SK-N-SH (cell line): ENCODE measurements around the gene SZRD1. TPM values are rescaled to one million over a fixed set of nuclear protein-coding genes. Genes with fewer than 3 reads are reported as not detected.

ENCODE experiments used
- CTCF ChIA-PET: fragments of 300-600, 350-600 bp; formaldehyde crosslinking; extraction: SDS; loops from one replicate; lab custom pipeline; 2021; lab: Yijun Ruan, JAX
- POLR2A ChIA-PET: fragments of 350-600 bp; sonication (Branson Sonifier 250); formaldehyde crosslinking; extraction: SDS; loops from one replicate; lab custom pipeline; 2020; ENCODE audit warnings: antibody characterized with exemption, inconsistent platforms; lab: Yijun Ruan, JAX
- DNase-seq: peaks from one replicate; pipeline ENCODE4 v3.0.0; 2012
- H2AFZ ChIP-seq: fragments of 200-600 bp; sonication (generic); 2 replicates; pipeline ENCODE4 v1.8.1; 2016; ENCODE audit warnings: antibody characterized with exemption, mild to moderate bottlenecking, low read depth
- H3F3A ChIP-seq: fragments of 200-600 bp; sonication (generic); replicated peaks from 2 replicates; pipeline ENCODE3; 2016; ENCODE audit warnings: antibody characterized with exemption, mild to moderate bottlenecking; ENCODE audit not compliant: insufficient read depth
- H3K27ac ChIP-seq, 2 experiments: fragments of 200-500 bp in 1 of 2; fragments of 200-600 bp in 1 of 2; sonication (Bioruptor generic) in 1 of 2; sonication (generic), shearing (Covaris generic) in 1 of 2; 2 replicates each; pipeline versions ENCODE4 v1.5.1 to v1.6.1; 2014 to 2016; ENCODE audit warnings: low read depth in 2 of 2, inconsistent platforms in 1 of 2, low read length in 1 of 2, mild to moderate bottlenecking in 1 of 2, mixed read lengths in 1 of 2
- H3K27me3 ChIP-seq: fragments of 200-600 bp; sonication (generic), shearing (Covaris generic); 2 replicates; pipeline ENCODE4 v1.6.1; 2016; ENCODE audit warnings: mixed run types; ENCODE audit not compliant: insufficient read depth
- H3K36me3 ChIP-seq, 2 experiments: fragments of 200-500 bp in 1 of 2; fragments of 200-600 bp in 1 of 2; sonication (Bioruptor generic) in 1 of 2; sonication (generic) in 1 of 2; replicated peaks in 1 of 2; 2 replicates each; pipeline versions ENCODE3 to v1.5.1; 2014 to 2016; ENCODE audit warnings: low read length in 1 of 2, mild to moderate bottlenecking in 1 of 2; ENCODE audit not compliant: insufficient read depth in 2 of 2, control insufficient read depth in 1 of 2
- H3K4me1 ChIP-seq, 2 experiments: fragments of 200-500 bp in 1 of 2; fragments of 200-600 bp in 1 of 2; sonication (Bioruptor generic) in 1 of 2; sonication (generic), shearing (Covaris generic) in 1 of 2; 2 replicates each; pipeline versions ENCODE4 v1.5.1 to v1.6.1; 2014 to 2016; ENCODE audit warnings: low read depth in 1 of 2, low read length in 1 of 2, mixed run types in 1 of 2; ENCODE audit not compliant: insufficient read depth in 2 of 2, control insufficient read depth in 1 of 2
- H3K4me2 ChIP-seq: fragments of 200-600 bp; sonication (generic), shearing (Covaris generic); 2 replicates; pipeline ENCODE4 v1.6.1; 2017; ENCODE audit warnings: mixed run types
- H3K4me3 ChIP-seq, 2 experiments: fragments of 200-500 bp in 1 of 2; fragments of 200-600 bp in 1 of 2; sonication (Bioruptor generic) in 1 of 2; sonication (generic), shearing (Covaris generic) in 1 of 2; 2 replicates each; pipeline versions ENCODE4 v1.5.1 to v1.8.1; 2014 to 2016; ENCODE audit warnings: low read depth in 2 of 2, inconsistent platforms in 1 of 2, low read length in 1 of 2, mild to moderate bottlenecking in 1 of 2, mixed read lengths in 1 of 2, moderate library complexity in 1 of 2
- H3K79me2 ChIP-seq: fragments of 200-600 bp; sonication (generic); 2 replicates; pipeline ENCODE4 v1.8.1; 2017; ENCODE audit warnings: mild to moderate bottlenecking; ENCODE audit not compliant: insufficient read depth
- H3K9ac ChIP-seq: fragments of 200-600 bp; sonication (generic); 2 replicates; pipeline ENCODE4 v1.6.1; 2017; ENCODE audit warnings: mixed run types
- H3K9me2 ChIP-seq: fragments of 200-600 bp; sonication (generic); 2 replicates; pipeline ENCODE4 v1.6.1; 2017; ENCODE audit warnings: mixed run types
- H3K9me3 ChIP-seq: fragments of 200-600 bp; sonication (generic); 2 replicates; pipeline ENCODE4 v1.6.1; 2017; ENCODE audit warnings: mixed run types, mild to moderate bottlenecking, moderate library complexity
- H4K20me1 ChIP-seq: fragments of 200-600 bp; sonication (generic); 2 replicates; pipeline ENCODE4 v1.6.1; 2017; ENCODE audit warnings: mild to moderate bottlenecking, mixed run types; ENCODE audit not compliant: insufficient read depth
- CHD2 ChIP-seq: fragments of 150-350 bp; IDR thresholded peaks from 2 replicates; pipeline ENCODE4 v1.6.1; 2018; ENCODE audit warnings: low read length; ENCODE audit not compliant: partially characterized antibody
- CTCF ChIP-seq: fragments of 200-600 bp; sonication (generic); IDR thresholded peaks from 2 replicates; pipeline ENCODE4 v1.6.1; 2017; ENCODE audit warnings: antibody characterized with exemption, mild to moderate bottlenecking, moderate library complexity
- EP300 ChIP-seq, 2 experiments: IDR thresholded peaks; 2 replicates each; pipeline versions ENCODE4 v1.4.0 to v1.6.1; 2012; ENCODE audit warnings: borderline replicate concordance in 1 of 2, low read depth in 1 of 2, low read length in 1 of 2
- FOXJ3 ChIP-seq: sonication (generic); formaldehyde crosslinking; IDR thresholded peaks from 2 replicates; pipeline ENCODE4 v1.5.1; 2020; ENCODE audit warnings: mild to moderate bottlenecking, missing genetic modification reagents
- GATA2 ChIP-seq: sonication (generic); formaldehyde crosslinking; IDR thresholded peaks from 2 replicates; pipeline ENCODE4 v1.5.0; 2020; ENCODE audit warnings: mild to moderate bottlenecking, missing genetic modification reagents
- MEF2A ChIP-seq: IDR thresholded peaks from 2 replicates; pipeline ENCODE4 v1.4.0; 2012; ENCODE audit warnings: low read depth, borderline replicate concordance
- PBX3 ChIP-seq: IDR thresholded peaks from 2 replicates; pipeline ENCODE4; 2012
- RAD21 ChIP-seq: IDR thresholded peaks from 2 replicates; pipeline ENCODE4 v1.6.1; 2012; ENCODE audit warnings: mild to moderate bottlenecking, low read length
- RFX5 ChIP-seq: IDR thresholded peaks from 2 replicates; pipeline ENCODE4 v1.6.1; 2012; ENCODE audit warnings: mild to moderate bottlenecking, improper control_type of control experiment, low read length
- RXRA ChIP-seq: IDR thresholded peaks from 2 replicates; pipeline ENCODE4 v1.4.0; 2012; ENCODE audit warnings: low read depth, mild to moderate bottlenecking, borderline replicate concordance
- TCF12 ChIP-seq: IDR thresholded peaks from 2 replicates; pipeline ENCODE4 v1.4.0; 2012
- TEAD4 ChIP-seq: IDR thresholded peaks from 2 replicates; pipeline ENCODE4 v1.4.0; 2012; ENCODE audit warnings: mild to moderate bottlenecking, borderline replicate concordance; ENCODE audit not compliant: insufficient read depth
- YY1 ChIP-seq: IDR thresholded peaks from 2 replicates; pipeline ENCODE4 v1.4.0; 2012; ENCODE audit warnings: low read depth, mild to moderate bottlenecking
- ZBTB33 ChIP-seq: IDR thresholded peaks from 2 replicates; pipeline ENCODE4 v1.4.0; 2012; ENCODE audit warnings: low read depth, borderline replicate concordance
- WGBS: methylation state at CpG from one replicate; pipeline ENCODE4 v1.1.6; 2017; ENCODE audit warnings: low lambda C conversion rate; 5-methylcytosine and 5-hydroxymethylcytosine counted together
- polyA plus RNA-seq, 3 experiments: library from polyadenylated mRNA; depleted of rRNA; stranded (reverse); fragments of >200 nt; gene quantifications; 2 replicates each; pipeline ENCODE4 v1.2.3, GENCODE V29; 2012
- TF ChIP-seq, protein P1 (sequence below): IDR thresholded peaks from 2 replicates; pipeline ENCODE4 v1.4.0; 2012; ENCODE audit warnings: low read depth, borderline replicate concordance

Gene SZRD1
- polyA plus RNA-seq, 1 of the 3 experiments (the other 2 are of a cell fraction), result 119 TPM

DNA sequence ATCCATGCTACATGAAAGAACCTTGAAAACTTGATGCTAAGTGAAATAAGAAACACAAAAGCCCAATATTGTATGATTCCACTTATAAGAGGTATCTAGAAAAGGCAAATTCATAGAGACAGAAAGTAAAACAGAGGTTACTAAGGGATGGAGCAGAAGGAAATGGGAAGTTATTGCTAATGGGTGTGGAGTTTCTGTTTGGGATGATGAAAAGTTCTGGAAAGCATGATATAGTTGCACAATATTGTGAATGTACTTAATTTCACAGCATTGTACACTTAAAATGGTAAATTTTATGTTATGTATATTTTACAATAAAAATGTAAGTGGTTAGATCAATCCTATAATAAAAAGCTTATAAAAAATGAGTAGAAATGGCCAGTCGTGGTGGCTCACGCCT is 71.9 kb downstream of the SZRD1 start:
- Histone ChIP-seq H3K79me2 (peaks cover 34% of the 10 kb centered on the region), H3K9ac (no peak overlapping the region), H4K20me1 (peaks cover 9% of the 10 kb centered on the region; the same call in 1 of the 2 replicates), H3K36me3 (peaks cover 11 to 12% of the 10 kb centered on the region in 2 experiments), H3K27ac (no peak overlapping the region), H3K4me3 (no peak overlapping the region), H3K9me3 (no peaks in the 10 kb centered on the region), H3K4me1 (peaks cover 3 to 6% of the 10 kb centered on the region in 2 experiments; a peak in 1 of 4 replicates), H3K4me2 (no peak overlapping the region), H3F3A (peaks cover 8% of the 10 kb centered on the region), H2AFZ (no peak overlapping the region)
- ChIA-PET POLR2A (no interaction called here), CTCF (interaction anchor here (2.0 to 2.2 kb wide), 3 partner anchors 11 to 59 kb away, joined by 6 to 13 read pairs (median 10); no protein-coding TSS in a partner anchor)
- WGBS, result 98% methylated on average over 2 of the region's 2 CpGs
- no peak for DNase-seq
- TF ChIP-seq, protein P1, sequence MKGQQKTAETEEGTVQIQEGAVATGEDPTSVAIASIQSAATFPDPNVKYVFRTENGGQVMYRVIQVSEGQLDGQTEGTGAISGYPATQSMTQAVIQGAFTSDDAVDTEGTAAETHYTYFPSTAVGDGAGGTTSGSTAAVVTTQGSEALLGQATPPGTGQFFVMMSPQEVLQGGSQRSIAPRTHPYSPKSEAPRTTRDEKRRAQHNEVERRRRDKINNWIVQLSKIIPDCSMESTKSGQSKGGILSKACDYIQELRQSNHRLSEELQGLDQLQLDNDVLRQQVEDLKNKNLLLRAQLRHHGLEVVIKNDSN, result no peak
- TF ChIP-seq CTCF, result no peak
- TF ChIP-seq RAD21, result no peak
- no peak for TF ChIP-seq RXRA
- no peak for TF ChIP-seq FOXJ3
- TF ChIP-seq TEAD4, result no peak
- no peak for TF ChIP-seq TCF12
- TF ChIP-seq, all 33 proteins: peak for 0
- Histone ChIP-seq H3K9me2 (no peaks in the 10 kb centered on the region), H3K27me3 (no peaks in the 10 kb centered on the region)

- H2AFZ ChIP-seq, result peak overlapping the region; percentile 99; the same call in 1 of the 2 replicates
- H3K27ac ChIP-seq, result peak overlapping the region; percentile 60 to 73; a peak in 3 of 4 replicates
- H3K36me3 ChIP-seq, result peaks cover 20% of the 10 kb centered on the region in 2 experiments
- peak overlapping the region; percentile 90 to 100; a peak in 3 of 4 replicates for H3K4me3 ChIP-seq
- DNase-seq, result no peak
- peak overlapping the region; percentile 82; the same call in 1 of the 2 replicates for H3K9ac ChIP-seq
- peak overlapping the region; percentile 77 for H3K4me2 ChIP-seq
- no peaks in the 10 kb centered on the region for H3K27me3 ChIP-seq
- 71% methylated on average over 7 of the region's 7 CpGs for WGBS
- ChIA-PET POLR2A (interaction anchor here (0.7 to 1.3 kb wide), 6 partner anchors 13 to 346 kb away, joined by 3 to 5 read pairs (median 4); partner anchors contain the start of gene FBXO42), CTCF (interaction anchor here (0.6 to 2.2 kb wide), 24 partner anchors 9 to 367 kb away, joined by 3 to 15 read pairs (median 4); partner anchors contain the start of genes FAM131C and NBPF1)
- H3K9me2 ChIP-seq, result no peaks in the 10 kb centered on the region
- H3F3A ChIP-seq, result peaks cover 8% of the 10 kb centered on the region
- H3K9me3 ChIP-seq, result no peaks in the 10 kb centered on the region
- peaks cover 9% of the 10 kb centered on the region; the same call in 1 of the 2 replicates for H4K20me1 ChIP-seq
- H3K79me2 ChIP-seq, result peaks cover 46% of the 10 kb centered on the region
- no peak for TF ChIP-seq MEF2A
- no peak for TF ChIP-seq RXRA
- no peak for TF ChIP-seq RAD21
- TF ChIP-seq, protein P1, result no peak
- TF ChIP-seq YY1, result no peak
- no peak for TF ChIP-seq CHD2
- TF ChIP-seq GATA2, result no peak
- TF ChIP-seq EP300 (IDR thresholded peaks at IDR 0.05; ENCODE audit: borderline replicate concordance in 1 of 2, low read depth in 1 of 2, low read length in 1 of 2), result no peak
- TF ChIP-seq PBX3, result no peak
- no peak for TF ChIP-seq RFX5
- TF ChIP-seq ZBTB33, result no peak
- peaks cover 3 to 6% of the 10 kb centered on the region in 2 experiments; a peak in 1 of 4 replicates for H3K4me1 ChIP-seq
Measured at GRCh38 chr1:16440131-16440469, 73.1 kb downstream of the SZRD1 start.
